ENCODE data around the gene DDR1.

The DDR1 gene

GRCh38 chr6:30930506-30930905 is 46.2 kb downstream of the DDR1 start:
- no peak overlapping the region for H3K27ac ChIP-seq (ENCODE audit: low read length)
- H3K27me3 ChIP-seq (ENCODE audit: low read depth, low read length), result no peaks in the 10 kb centered on the region
- H3K4me3 ChIP-seq (ENCODE audit: low read depth in 1 of 2, low read length in 2 of 2), result no peak overlapping the region
- H3K4me1 ChIP-seq (ENCODE audit: control insufficient read depth in 1 of 2, insufficient read depth in 2 of 2, low read length in 2 of 2), result no peaks in the 10 kb centered on the region
- H3K9me3 ChIP-seq (ENCODE audit: control insufficient read depth in 1 of 2, low read length in 2 of 2), result peaks cover 0 to 10% of the 10 kb centered on the region in 2 donors
- peaks cover 9 to 12% of the 10 kb centered on the region in 2 donors for H3K36me3 ChIP-seq (ENCODE audit: control insufficient read depth in 1 of 2, insufficient read depth in 2 of 2, low read length in 2 of 2)

DNA sequence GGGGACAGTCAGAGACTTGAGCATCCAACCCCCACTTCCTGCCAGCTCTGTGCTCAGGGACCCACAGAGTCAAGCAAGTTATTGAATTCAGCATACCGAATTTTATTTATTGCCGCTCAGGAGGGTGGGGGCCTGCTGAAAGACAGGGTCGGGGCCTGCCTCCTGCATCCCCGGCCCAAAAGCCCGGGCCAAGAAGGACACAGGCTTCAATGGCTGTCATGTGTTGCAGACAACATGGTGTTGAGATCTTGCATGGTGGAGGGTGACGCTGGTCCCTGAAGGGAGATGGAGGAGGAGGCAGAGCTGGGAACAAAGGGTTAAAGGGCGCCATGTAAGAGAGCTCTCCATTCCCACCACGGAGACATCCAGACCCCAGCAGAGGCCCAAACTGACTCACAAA is 47.0 kb downstream of the DDR1 start:
- no peaks in the 10 kb centered on the region for H3K4me1 ChIP-seq (ENCODE audit: control insufficient read depth in 1 of 2, insufficient read depth in 2 of 2, low read length in 2 of 2)
- peaks cover 0 to 10% of the 10 kb centered on the region in 2 donors for H3K9me3 ChIP-seq (ENCODE audit: control insufficient read depth in 1 of 2, low read length in 2 of 2)
- H3K36me3 ChIP-seq (ENCODE audit: control insufficient read depth in 1 of 2, insufficient read depth in 2 of 2, low read length in 2 of 2), result peaks cover 1 to 6% of the 10 kb centered on the region in 2 donors
- no peak overlapping the region for H3K4me3 ChIP-seq (ENCODE audit: low read depth in 1 of 2, low read length in 2 of 2)
- H3K27me3 ChIP-seq (ENCODE audit: low read depth, low read length), result no peaks in the 10 kb centered on the region
- H3K27ac ChIP-seq (ENCODE audit: low read length), result no peak overlapping the region

- H3K4me1 ChIP-seq (ENCODE audit: control insufficient read depth in 1 of 2, insufficient read depth in 2 of 2, low read length in 2 of 2), result no peaks in the 10 kb centered on the region
- H3K36me3 ChIP-seq (ENCODE audit: control insufficient read depth in 1 of 2, insufficient read depth in 2 of 2, low read length in 2 of 2), result no peaks in the 10 kb centered on the region
- no peak within 1 kb of the TSS for H3K27ac ChIP-seq (ENCODE audit: low read length)
- no peaks in the 10 kb centered on the region for H3K27me3 ChIP-seq (ENCODE audit: low read depth, low read length)
- peaks cover 0 to 10% of the 10 kb centered on the region in 2 donors for H3K9me3 ChIP-seq (ENCODE audit: control insufficient read depth in 1 of 2, low read length in 2 of 2)
- H3K4me3 ChIP-seq (ENCODE audit: low read depth in 1 of 2, low read length in 2 of 2), result no peak within 1 kb of the TSS
These were observed 47.8 kb downstream of the DDR1 start, which contains the start of gene SFTA2 for GRCh38 chr6:30931969-30932645. SFTA2 (minus strand) TSS chr6:30932170; CDS start chr6:30932096, 74 bp downstream.

- Histone ChIP-seq H3K4me3 (ENCODE audit: low read depth in 1 of 2, low read length in 2 of 2) (no peak overlapping the region), H3K27ac (ENCODE audit: low read length) (no peak overlapping the region), H3K4me1 (ENCODE audit: control insufficient read depth in 1 of 2, insufficient read depth in 2 of 2, low read length in 2 of 2) (no peaks in the 10 kb centered on the region)
These were observed 48.5 kb downstream of the DDR1 start for GRCh38 chr6:30932665-30933365.

DNA sequence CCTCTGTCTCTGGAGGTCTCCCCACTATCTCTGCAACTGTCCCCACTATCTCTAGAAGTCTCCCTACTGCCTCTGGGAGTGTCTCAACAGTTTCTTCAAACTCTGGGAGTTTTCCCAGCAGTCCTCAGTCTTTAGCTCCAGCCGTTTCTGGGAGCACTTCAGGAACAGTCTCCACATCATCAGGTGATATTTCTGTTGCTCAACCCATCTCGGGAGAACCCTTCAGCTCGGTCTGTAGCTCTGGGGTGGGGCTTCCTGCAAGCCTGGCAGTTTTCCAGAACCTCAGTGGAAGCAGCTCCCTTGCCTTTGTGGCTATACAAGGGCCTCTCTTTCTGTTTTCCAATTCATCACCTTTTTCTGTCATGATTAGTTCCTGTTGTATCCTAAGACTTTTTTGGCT is 50.7 kb downstream of the DDR1 start:
- Histone ChIP-seq H3K27ac (ENCODE audit: low read length) (no peak overlapping the region), H3K9me3 (ENCODE audit: control insufficient read depth in 1 of 2, low read length in 2 of 2) (no peaks in the 10 kb centered on the region), H3K36me3 (ENCODE audit: control insufficient read depth in 1 of 2, insufficient read depth in 2 of 2, low read length in 2 of 2) (no peaks in the 10 kb centered on the region), H3K4me3 (ENCODE audit: low read depth in 1 of 2, low read length in 2 of 2) (no peak overlapping the region), H3K4me1 (ENCODE audit: control insufficient read depth in 1 of 2, insufficient read depth in 2 of 2, low read length in 2 of 2) (no peaks in the 10 kb centered on the region), H3K27me3 (ENCODE audit: low read depth, low read length) (no peaks in the 10 kb centered on the region)

More at GRCh38 chr6:30932665-30933365, 48.5 kb downstream of the DDR1 start:
- H3K27me3 ChIP-seq (ENCODE audit: low read depth, low read length), result no peaks in the 10 kb centered on the region
- H3K9me3 ChIP-seq (ENCODE audit: control insufficient read depth in 1 of 2, low read length in 2 of 2), result peaks cover 0 to 10% of the 10 kb centered on the region in 2 donors
- no peaks in the 10 kb centered on the region for H3K36me3 ChIP-seq (ENCODE audit: control insufficient read depth in 1 of 2, insufficient read depth in 2 of 2, low read length in 2 of 2)

DNA sequence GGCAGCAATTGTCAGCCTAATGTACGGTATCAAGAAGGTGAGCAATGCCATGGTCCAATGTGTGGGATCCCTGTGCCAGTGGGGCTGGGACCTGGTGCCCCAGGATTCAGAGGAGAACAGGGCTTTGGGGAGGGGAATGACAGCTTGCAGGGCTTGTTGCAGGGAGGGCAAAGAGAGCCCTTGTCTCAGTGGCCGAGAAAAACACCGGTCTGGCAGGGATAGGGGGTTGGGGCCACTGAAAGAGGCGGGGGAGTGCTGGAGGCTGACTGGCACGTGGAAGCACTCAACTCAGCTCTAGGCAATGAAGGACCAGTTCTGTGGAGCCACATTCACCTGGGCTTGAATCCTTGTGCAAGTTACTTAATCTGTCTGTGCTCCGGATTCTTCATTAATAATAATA is 52.9 kb downstream of the DDR1 start:
- Histone ChIP-seq H3K36me3 (ENCODE audit: control insufficient read depth in 1 of 2, insufficient read depth in 2 of 2, low read length in 2 of 2) (no peaks in the 10 kb centered on the region), H3K9me3 (ENCODE audit: control insufficient read depth in 1 of 2, low read length in 2 of 2) (no peaks in the 10 kb centered on the region), H3K27me3 (ENCODE audit: low read depth, low read length) (no peaks in the 10 kb centered on the region), H3K4me3 (ENCODE audit: low read depth in 1 of 2, low read length in 2 of 2) (no peak overlapping the region), H3K4me1 (ENCODE audit: control insufficient read depth in 1 of 2, insufficient read depth in 2 of 2, low read length in 2 of 2) (peaks cover 0 to under 1% of the 10 kb centered on the region in 2 donors), H3K27ac (ENCODE audit: low read length) (no peak overlapping the region)

- Histone ChIP-seq H3K27ac (ENCODE audit: low read length) (no peak overlapping the region), H3K9me3 (ENCODE audit: control insufficient read depth in 1 of 2, low read length in 2 of 2) (no peaks in the 10 kb centered on the region), H3K27me3 (ENCODE audit: low read depth, low read length) (peaks cover 4% of the 10 kb centered on the region), H3K4me3 (ENCODE audit: low read depth in 1 of 2, low read length in 2 of 2) (no peak overlapping the region), H3K4me1 (ENCODE audit: control insufficient read depth in 1 of 2, insufficient read depth in 2 of 2, low read length in 2 of 2) (peaks cover 0 to 8% of the 10 kb centered on the region in 2 donors), H3K36me3 (ENCODE audit: control insufficient read depth in 1 of 2, insufficient read depth in 2 of 2, low read length in 2 of 2) (no peaks in the 10 kb centered on the region)
These were observed 54.4 kb downstream of the DDR1 start for GRCh38 chr6:30938730-30939129.

DNA sequence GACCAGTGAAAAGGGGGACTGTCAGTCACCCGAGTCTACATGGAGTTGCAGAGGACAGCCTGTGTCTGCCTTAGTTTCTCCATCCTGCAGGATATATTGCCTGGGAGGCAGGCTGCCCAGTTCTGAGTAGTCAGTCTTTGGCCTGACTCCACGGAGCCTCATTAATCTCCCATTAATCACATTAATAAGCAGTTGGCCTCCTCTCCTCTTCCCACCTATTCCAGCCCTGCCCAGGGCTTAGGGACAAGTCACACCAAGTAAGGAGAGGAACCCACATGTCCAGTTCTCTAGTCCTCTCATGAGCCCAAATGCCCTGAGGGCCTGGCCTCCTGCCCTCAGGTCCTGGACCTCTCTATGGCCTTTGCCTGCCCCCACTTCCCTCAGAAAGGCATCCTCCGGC is 55.2 kb downstream of the DDR1 start:
- H3K27ac ChIP-seq (ENCODE audit: low read length), result no peak overlapping the region
- no peak overlapping the region for H3K4me3 ChIP-seq (ENCODE audit: low read depth in 1 of 2, low read length in 2 of 2)
- no peaks in the 10 kb centered on the region for H3K36me3 ChIP-seq (ENCODE audit: control insufficient read depth in 1 of 2, insufficient read depth in 2 of 2, low read length in 2 of 2)
- no peaks in the 10 kb centered on the region for H3K9me3 ChIP-seq (ENCODE audit: control insufficient read depth in 1 of 2, low read length in 2 of 2)
- peaks cover 4% of the 10 kb centered on the region for H3K27me3 ChIP-seq (ENCODE audit: low read depth, low read length)
- H3K4me1 ChIP-seq (ENCODE audit: control insufficient read depth in 1 of 2, insufficient read depth in 2 of 2, low read length in 2 of 2), result peaks cover 0 to 8% of the 10 kb centered on the region in 2 donors

DNA sequence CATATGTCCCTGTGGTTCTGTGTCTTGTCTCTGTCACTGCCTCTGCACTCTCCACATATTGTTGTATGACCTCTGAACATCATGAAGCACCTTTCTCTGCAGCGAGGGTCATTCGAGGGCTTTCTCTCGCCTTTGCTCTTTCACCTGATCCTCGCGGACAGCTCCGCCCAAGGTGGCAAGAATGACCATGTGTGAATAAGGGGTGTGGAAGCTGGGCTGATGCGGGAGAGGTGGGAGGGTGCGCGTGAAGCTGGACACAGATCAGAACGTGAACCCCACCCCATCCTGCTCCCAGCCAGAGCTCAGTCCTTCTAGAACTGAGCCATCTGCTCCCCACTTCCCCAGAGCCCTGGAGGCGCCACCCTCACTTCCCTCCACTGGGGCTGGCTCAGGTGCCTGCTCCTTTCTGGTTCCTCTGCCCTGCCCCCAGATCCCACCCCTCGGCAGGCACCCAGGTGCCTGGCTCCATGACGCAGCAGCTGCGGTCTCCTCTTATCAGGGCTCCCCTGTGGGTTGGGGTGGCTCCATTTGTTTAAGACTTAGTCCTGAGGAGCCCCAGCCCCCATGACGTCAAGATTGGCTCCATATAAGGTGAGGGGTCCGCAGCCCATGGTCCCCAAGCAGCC is 56.2 kb downstream of the DDR1 start, which contains the start of gene MUCL3:
Gene MUCL3, plus strand, starts transcription at position 613 of the 626 bp plus-strand sequence. CDS start 27 bp downstream, outside the sequence.
- H3K36me3 ChIP-seq (ENCODE audit: control insufficient read depth in 1 of 2, insufficient read depth in 2 of 2, low read length in 2 of 2), result no peaks in the 10 kb centered on the region
- peaks cover 0 to 8% of the 10 kb centered on the region in 2 donors for H3K4me1 ChIP-seq (ENCODE audit: control insufficient read depth in 1 of 2, insufficient read depth in 2 of 2, low read length in 2 of 2)
- H3K27ac ChIP-seq (ENCODE audit: low read length), result no peak within 1 kb of the TSS
- H3K27me3 ChIP-seq (ENCODE audit: low read depth, low read length), result peaks cover 4% of the 10 kb centered on the region
- H3K4me3 ChIP-seq (ENCODE audit: low read depth in 1 of 2, low read length in 2 of 2), result no peak within 1 kb of the TSS
- H3K9me3 ChIP-seq (ENCODE audit: control insufficient read depth in 1 of 2, low read length in 2 of 2), result no peaks in the 10 kb centered on the region

- H3K27me3 ChIP-seq (ENCODE audit: low read depth, low read length), result peaks cover 4% of the 10 kb centered on the region
- H3K36me3 ChIP-seq (ENCODE audit: control insufficient read depth in 1 of 2, insufficient read depth in 2 of 2, low read length in 2 of 2), result no peaks in the 10 kb centered on the region
- no peaks in the 10 kb centered on the region for H3K9me3 ChIP-seq (ENCODE audit: control insufficient read depth in 1 of 2, low read length in 2 of 2)
- peak overlapping the region in 1 of 2 donors; percentile 27 for H3K4me3 ChIP-seq (ENCODE audit: low read depth in 1 of 2, low read length in 2 of 2)
- no peak overlapping the region for H3K27ac ChIP-seq (ENCODE audit: low read length)
- peaks cover 0 to 8% of the 10 kb centered on the region in 2 donors for H3K4me1 ChIP-seq (ENCODE audit: control insufficient read depth in 1 of 2, insufficient read depth in 2 of 2, low read length in 2 of 2)
These were observed 58.2 kb downstream of the DDR1 start for GRCh38 chr6:30942338-30943060.

DNA sequence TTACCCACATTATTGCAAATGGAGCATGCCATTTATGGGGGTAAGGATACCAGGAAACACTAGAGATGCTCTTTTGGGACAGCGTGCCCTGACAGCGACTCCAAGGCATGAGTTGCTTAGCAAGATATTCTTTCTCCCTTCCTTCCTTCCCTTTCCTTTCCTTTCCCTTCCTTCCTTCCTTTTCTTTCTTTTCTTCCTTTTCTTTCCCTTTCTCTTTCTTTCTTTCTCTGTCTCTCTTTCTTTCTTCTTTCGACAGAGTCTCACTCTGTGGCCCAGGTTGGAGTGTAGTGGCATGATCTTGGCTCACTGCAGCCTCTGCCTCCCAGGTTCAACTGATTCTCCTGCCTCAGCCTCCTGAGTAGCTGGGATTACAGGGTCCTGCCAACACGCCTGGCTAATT is 59.7 kb downstream of the DDR1 start:
- Histone ChIP-seq H3K4me3 (ENCODE audit: low read depth in 1 of 2, low read length in 2 of 2) (no peak overlapping the region), H3K27ac (ENCODE audit: low read length) (no peak overlapping the region), H3K9me3 (ENCODE audit: control insufficient read depth in 1 of 2, low read length in 2 of 2) (no peaks in the 10 kb centered on the region), H3K27me3 (ENCODE audit: low read depth, low read length) (peaks cover 4% of the 10 kb centered on the region), H3K36me3 (ENCODE audit: control insufficient read depth in 1 of 2, insufficient read depth in 2 of 2, low read length in 2 of 2) (no peaks in the 10 kb centered on the region), H3K4me1 (ENCODE audit: control insufficient read depth in 1 of 2, insufficient read depth in 2 of 2, low read length in 2 of 2) (peaks cover 0 to 8% of the 10 kb centered on the region in 2 donors)

Data from muscle layer of duodenum (tissue), 2 donors.